NCI-H446 treated with DMSO at 0.1 percent for 48 hours (cell line): Measurements from ENCODE around the gene ENGASE.
A peak's percentile ranks its signal among the peaks of the same experiment; 100 is the strongest.

Source experiments
- DNase-seq: peaks from one replicate; lab custom pipeline; 2025; lab: John Stamatoyannopoulos, UW

The ENGASE gene

DNA sequence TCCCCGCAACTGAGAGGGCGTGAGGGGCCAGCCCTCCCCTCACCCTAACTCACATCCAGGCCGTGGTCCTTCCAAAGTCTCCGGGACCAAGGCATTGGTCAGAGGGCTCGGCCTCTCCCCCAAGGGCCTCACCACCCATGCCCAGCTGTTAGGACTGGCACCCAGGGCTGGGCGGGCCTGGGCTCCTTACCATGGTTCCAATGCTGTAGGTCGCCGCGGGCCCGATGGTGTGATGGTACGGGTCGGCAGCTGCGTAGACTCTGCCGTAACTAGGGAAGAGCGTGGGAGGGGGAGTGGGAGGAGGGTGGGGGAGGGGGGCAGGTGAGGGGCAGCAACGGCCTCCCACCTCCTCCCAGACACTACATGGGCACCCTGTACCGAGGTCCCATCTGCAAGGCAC, 19.6 kb downstream of the ENGASE start:
- DNase-seq = no peak

DNA sequence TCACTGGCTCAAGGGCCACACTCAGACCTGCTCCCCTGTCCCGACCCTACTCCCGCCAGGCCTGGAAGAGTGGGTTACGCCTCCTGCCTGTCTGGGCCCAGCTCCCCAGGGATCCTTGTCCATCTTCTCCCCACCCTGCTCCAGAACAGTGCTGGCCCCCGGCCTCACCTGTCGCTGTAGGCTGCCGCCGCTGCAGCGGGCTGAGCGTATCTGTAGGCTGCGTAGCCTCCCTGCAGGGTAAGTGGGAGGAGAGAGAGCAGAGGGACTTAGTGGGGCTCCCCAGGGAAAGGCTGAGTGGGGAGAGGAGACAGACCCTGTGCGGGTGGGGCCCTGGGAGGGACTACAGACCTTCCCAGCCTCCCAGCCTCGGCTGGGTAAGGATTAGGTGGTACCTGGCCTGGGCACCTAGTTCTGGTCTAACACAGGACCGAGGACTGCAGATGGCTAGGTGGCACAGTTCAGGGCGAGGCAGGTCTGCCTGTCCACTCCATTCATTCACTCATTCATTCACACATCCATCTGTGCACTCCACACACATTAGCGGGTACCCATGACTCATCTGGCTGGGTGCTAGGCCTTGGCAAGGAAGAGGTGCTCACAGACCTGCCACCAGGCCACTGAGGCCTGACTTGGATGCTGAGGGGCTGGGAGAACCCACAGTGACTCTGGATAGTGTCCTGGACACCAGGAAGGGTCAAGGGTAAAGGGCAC, 20.9 kb downstream of the ENGASE start:
- no peak for DNase-seq

DNA sequence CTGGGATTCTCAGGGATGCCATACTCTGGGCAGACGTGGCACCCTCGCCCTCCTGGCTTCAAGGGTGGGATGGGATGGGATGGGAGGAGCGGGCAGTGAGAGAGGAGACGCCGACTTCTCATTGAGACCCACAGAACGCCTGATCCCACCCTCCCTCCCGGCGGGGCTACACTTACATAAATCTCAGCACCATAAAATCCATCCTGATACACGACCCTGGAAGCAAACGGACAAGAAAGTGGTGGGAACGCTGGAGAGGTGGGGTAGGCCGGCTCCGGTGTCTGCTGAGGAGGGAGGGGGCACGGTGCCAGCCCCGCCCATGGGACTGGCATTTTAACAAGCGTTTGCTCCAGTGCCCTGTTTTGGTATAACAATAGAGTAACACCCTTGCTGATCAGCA, 21.9 kb downstream of the ENGASE start:
- DNase-seq = no peak

DNA sequence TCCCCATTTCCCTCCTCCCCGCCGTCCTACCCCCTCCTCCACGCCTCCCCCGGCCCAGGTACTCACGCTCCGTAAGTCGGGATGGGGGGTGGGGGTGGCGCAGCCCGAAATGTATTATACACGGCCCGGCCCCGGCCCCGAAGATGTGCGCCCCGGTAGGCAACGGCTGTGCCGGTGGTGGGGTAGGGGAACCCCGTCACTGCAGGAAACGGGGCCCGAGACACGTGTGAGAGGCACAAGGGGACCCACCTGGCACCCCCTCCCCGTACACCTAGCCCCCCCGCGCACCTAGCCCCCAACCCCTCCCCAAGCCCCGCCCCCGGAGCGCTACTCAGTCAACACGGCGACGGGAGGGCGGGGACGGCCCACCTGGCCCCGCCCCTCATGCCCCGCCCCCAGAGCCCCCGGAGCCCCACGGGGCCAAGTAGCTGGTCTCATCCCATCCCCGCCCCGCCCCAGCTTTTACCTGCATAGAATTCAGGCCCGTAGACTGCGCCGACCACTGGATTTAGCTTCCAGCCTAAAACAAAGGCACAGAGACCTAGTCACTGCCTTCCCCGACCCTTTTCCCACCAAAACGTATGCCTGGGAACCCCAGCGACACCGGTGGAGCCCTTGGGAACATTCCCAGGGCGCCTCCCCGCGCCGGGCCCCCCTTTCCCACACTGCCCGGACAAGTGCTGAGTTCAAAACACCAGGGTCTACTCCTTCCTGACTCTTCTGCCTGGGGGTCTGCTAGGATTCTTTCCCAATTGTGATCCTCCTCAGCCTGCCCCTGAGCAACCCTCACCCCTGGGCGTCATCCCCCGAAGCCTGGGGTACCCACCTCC, 22.8 kb downstream of the ENGASE start:
- DNase-seq = no peak

DNA sequence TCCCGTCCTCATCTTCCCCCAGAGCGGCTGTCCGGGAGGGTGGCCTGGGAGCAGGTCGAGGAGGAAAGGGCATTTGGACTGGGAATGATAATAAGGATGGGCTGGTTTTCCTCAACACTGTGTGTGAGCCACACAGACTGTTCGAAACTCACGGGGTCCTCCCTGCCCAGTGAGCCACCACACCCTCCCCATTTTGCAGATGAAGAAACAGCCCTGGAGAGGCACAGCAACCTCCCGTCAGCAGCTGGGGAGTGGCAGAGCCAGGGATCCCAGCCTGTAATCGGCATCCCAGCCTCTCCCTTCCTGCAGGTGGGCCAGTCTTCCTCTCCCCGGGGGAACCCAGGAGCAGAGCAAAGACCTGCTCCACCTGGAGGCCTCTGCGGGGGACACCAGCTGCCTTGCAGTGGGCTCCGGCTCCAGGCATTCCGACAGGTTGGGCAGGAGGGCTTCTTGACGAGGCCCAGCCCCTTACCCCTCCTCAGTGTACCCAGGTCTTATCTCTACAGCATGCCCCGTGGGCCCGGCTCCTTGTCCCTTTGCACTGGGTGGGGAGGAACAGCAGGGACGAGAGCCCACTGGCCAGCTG, 23.8 kb downstream of the ENGASE start:
- no peak for DNase-seq

DNA sequence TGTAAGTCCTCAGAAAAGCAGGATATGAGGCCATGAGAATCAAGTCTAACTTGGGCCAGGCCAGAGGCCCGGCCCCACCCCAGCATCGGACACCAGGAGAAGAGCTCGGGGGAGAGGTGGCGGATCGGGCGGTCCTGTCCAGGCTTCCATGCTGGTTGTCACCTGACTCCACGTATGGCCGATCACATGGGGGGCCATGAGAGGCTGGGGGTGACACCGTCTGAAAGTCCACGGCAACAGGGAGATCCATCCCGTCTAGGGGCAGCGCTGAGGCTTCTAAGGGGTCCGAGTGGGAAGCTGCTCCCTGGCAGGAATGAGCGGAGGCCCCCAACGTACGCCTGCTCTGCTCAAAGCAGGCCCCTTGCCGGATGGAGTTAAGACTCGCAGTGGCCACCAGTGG, 25.8 kb downstream of the ENGASE start:
- DNase-seq = no peak

DNA sequence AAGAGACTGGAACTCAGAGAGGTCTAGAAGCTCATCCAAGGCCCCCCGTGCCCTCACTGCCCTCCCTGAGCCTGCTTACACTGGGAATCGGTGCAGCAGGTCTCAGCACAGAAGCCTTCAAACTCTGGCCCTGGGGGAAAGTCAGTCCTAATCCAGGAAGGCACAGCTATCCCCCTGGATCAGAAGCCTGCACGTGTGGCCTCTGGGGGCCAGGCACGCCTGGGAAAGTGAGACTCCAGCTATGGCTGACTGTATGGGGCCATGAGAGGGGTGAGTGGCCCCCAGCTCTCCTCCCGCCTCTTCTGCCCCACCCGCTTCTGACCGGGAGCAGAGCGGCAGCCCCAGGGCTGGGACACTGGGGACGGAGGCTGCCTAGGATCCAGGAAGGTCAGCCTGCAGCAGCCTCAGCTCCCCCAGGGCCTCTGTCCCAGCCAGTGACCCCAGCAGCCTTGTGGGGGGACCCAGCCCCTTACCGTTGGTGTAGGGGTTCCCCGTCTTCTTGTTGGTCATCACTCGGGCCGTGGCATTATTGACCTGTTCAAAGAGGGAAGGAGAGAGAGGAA, 26.6 kb downstream of the ENGASE start:
- DNase-seq = no peak

DNA sequence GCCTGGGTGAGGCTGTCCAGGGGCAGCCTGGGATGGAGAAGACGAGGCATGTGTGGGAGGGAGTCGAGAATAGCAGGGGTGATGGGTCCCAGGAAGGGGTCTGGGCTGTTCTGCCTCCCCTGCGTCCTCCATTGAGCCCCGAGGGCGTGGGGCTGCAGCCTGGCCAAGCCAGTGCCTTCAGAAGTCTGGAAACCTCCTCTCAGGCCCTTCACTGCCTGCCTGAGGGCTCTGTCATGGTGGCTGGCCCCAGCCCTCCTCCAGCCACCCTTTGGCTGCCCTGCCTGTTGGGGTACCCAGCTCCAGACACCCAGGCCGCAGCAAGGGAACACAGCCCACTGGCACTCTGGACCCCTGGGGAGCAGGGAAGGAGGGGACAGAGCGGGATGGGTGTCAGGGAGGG, 27.6 kb downstream of the ENGASE start:
- no peak for DNase-seq

DNA sequence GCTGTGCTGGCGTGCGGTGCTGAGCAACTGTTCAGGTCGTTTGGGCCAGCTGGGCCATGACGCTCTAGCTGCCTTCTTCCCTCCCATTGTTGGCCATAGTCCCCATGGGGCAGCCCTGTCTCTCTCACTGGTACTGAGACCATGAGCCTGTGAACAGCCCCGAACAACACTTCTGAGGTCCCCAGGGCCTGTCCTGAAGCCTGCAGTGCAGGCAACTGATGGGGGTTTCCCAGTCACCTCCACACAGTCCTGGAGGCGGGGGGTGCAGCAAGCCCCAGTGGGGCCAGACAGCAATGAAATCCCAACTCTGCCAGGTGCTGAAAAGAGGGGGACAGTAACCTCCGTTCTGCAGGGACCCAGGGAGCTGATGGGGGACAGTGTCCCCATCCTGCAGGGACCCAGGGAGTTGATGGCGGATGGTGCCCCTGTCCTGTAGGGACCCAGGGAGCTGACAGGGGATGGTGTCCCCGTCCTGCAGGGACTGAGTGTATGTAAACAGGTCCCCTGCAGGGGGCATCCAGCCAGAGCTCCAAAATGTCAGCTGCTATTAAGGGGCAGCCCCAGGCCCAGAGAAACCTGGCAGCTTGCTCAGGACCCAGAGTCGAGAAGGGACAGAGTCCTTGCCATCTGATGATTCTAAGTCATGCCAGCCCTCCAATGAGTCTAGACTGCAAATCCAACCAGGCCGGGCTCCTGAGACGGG, 30.4 kb downstream of the ENGASE start:
- no peak for DNase-seq

DNA sequence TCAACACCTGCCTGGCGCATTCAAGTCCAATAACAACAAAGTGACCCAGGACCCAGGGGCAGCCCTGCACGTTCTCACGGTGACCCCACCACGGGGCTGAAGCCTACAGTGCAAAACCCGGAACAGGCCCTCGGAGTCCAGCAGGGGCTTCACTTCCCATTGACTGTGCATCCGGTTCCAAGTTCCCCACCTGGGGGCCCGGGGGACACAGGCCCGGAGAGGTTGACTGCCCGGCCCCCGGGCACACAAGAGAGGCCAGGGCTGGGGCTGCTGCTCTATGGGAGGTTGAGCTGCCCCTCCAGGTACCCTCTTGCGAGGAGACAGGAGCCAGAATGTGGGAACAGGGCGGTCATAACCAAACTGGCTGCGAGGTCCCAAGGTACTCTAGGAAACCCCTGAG, 31.3 kb downstream of the ENGASE start:
- DNase-seq = no peak

DNA sequence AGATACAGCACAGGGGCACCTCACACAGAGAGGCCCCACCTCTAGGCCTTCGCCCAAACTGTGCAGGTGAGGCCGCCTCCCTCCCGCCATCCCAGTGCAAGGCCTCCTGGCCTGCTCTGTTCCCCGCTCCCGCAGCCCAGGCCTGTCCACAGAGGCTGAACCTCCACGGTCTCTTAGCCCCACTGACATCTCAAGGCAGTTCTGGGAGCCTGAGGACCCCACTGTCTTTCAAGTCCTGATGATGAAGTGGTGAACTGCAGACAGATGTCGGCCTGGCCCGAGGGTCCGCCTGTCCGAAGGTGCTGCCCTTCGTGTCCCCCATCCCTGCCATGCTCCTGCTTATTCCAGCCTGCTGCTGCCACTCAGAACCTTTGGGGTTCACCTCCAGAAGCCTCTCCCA, 32.3 kb downstream of the ENGASE start:
- no peak for DNase-seq

DNA sequence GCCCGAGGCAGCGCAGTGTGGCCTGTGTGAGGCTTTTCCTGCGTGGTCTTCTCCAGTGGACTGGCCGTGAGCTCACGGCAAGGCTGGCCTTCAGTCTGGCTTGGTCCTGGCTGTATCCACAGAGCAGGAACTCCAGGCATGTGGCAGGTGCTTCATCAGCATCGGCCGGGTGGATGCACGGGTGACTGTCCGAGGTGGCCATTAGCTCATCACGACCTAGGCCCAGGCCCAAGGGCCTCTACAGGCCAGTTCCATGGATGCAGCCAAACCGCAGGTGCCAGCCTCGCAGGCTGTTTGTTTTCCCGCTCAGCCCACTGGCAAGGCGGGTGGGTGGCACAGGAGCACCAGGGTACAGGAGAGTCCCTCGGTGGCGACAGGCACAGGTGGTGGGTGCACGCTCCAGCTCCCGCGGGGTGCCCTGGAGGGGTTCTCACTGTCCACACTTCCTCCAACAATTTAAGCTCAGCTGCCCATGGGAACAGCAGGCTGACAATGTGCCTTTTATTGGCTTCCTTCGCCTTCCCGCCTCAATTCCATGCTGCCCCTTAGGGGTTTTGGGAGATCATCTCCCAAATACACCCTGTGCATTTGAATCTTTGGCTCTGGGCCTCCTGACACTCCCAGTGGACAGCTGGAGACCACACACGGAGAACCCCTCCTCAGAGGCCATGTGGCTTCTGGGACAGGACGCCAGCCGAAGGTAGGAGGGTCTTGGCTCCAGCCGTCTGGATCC, 33.0 kb downstream of the ENGASE start:
- DNase-seq = no peak

DNA sequence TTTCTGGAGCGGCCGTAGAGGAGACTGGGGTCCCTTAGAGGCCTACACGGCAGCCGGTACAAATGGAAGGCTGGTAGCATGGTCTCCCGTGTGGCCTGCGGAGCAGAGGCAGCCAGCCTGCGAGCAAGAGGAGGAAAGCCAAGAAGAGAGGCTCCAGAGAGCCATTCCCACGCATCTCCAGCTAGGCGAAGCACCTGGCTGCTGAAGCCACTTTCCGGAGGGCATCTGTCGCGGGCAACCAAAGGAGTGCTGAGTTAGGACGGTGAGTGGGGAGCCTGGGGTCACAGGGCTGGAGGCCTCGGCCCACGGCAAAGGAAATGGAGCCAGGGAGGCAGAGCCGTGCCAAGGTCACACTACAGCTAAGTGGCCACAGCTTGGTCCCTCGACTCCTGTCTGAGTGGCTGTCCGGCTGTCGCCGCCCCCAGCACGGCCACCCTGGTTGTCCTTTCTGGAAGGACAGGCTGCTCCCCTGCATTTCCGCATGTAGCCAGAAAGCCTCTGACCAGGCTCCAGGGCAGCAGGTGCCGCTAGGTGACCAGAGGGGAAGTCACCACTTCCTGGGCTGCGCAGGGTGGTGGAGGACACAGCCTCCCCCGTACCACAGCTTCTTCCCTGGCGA, 33.7 kb downstream of the ENGASE start:
- no peak for DNase-seq

DNA sequence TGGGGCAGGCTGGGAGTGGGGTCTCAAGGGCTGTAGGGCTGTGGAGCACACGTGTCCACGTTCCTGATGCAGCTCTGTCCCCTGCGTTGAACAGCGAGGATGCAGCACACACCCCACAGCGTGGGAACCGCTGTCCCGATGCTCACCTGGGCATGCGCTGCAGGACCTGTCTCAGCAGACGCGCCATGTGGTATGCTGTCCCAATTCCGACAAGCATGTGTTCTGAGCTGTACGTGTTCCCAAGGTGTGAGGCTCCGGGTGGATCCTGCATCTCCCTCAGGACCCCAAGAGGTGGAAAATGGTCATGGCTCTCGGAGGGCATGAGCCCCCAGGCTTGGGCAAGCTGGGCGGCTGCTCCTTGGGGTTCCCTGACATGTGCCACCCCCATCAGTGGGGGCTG, 34.2 kb downstream of the ENGASE start:
- DNase-seq = no peak

DNA sequence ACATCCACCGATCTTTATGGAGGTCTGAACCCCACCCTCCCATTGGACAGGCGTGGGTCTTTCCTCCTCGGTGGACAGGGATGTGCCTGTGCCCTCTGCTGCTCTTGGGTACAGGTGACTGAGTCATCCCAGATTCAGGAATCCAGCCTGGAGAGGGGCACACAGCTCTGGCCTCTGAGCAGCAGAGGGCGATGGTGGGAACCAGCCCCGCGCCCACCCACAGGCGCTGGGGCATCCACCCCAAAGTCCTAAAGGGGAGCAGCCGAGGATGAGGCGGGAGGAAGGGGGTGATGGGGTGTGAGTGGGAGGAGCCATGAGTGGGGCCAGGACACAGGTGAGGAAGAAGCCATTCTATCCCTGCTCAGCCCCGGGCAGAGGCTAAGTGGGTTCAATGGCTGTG, 35.0 kb downstream of the ENGASE start:
- DNase-seq = no peak

DNA sequence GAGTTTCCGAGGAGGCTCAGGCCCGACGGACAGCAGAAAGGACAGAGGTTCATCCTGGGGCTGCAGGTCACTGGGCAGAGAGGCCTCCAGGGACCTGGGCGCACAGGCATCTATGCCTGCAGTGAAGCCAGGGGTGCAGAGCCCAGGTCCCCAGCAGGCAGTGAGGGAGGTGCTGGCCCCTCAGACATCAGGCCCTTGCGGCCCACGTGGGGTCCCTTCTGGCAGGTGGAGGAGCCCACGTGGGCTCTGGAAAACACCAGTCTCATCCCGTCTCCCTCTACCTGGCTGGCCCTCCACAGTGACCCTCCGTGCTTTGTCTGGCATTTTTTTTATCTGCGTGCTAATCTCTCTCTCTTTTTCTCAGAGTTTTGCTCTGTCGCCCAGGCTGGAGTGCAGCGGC, 36.5 kb downstream of the ENGASE start:
- no peak for DNase-seq

DNA sequence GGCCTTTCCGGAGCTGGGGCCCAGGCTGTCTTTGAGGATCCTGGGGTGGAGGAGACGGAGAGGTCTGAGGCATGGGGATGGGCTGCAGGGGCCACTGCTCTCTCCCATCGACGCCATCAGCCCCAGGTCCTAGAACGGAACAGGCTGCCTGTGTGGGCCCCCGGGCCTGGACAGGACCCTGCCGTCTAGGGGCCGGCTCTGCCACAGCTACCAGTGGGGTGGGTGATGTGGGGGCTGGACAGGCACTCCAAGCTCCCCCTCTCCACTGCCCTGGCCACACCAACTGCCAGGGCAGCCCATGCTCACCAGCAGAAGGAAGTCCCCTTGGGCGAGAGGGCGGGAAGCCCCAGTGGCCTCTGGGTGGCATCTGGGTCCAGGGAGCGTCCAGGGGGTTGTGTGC, 37.8 kb downstream of the ENGASE start:
- no peak for DNase-seq

DNA sequence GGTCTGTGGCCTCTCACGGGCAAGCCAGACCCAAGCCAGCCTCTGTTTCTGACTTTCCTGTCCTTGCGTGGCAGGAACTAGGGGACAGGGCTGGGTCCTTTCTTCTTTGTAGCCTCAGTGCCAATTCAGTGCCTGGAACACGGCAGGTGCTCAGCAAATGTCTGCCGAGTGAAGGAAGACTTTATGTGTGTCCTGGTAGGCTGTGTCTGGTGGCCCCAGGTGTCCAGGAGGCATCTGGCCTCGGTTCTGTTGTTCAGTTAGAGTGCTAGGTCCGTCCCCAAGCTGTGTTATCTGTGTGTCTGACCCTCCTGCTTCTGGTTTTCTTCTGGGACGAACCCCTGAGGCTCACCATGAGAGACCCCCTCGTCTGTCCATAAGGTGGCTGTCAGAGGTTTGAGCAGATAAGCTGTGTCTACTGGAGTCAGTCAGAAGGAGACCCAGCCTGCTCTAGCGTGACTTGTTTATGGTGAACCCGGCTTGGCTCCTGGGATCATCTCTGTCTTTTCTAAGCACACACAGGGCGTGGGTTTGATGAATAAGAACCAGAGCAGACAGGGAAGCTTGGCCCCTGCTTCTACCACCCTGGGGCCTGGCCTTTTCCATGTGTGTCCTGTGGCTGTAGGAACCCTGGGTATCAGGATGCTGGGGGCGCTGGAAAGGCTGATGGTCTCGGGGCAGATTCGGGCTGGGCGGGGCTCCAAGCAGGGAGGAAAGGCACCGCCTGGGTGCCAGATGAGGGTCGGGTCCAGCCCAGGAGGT, 39.3 kb downstream of the ENGASE start:
- DNase-seq = no peak

DNA sequence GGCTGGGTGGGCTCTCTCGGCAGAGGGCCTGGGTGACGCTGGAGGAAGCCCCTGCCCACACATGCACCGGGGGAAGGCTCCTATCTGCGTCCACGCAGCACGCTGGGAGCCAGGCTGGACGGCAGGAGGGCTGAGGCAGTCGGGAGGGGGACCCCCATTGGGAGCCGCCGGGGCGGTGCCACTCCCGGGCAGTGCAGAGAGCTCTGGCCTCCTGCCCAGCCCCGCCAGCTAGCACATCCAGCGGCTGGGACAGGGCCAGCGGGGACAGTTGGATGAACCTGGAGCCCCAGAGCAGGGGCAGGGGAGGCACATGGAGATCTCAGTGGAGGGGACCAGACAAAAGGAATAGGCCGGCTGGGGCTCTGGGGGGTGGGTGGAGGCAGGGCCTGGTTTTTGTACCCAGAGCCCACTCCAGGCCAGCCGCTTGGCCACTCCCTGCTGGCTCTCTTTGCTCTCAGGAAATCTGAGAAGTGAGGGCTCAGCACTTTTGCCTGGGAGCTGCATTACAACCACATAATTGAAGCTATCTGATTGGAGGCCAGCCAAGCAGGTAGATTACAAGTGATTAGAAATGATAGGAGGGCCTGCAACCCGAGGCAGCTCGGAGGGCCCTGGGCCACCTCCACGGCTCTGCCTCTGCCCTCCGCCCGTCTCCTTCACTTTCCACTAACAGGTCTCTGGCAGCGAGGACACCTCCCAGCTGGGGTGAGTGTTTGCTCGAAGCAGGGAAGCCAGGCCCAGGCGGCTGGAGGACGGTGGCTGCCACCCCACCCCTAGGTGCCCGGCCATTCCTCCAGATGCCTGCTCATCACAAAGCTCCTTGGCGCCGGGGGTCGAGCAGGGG, 40.1 kb downstream of the ENGASE start:
- peak; percentile 78 for DNase-seq

DNA sequence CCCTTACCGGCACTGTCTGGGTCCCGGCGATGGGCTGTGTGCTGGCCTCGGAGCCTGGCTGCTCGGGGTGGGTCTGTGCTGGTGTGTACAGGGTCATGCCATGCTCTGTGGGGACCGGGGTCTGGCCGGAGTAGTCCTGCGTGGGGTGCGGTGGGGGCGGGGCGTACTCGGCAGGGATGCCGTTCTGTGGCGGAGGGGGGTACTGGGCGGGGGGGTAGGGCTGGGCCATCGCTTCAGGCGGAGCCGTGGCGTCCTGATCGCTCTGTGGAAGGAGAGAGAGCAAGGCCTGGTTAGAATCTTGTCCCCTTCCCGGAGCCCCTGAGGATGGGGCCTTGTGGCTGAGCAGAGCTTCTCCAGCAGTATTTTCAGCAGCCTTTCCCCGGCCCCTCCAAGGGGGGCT, 40.9 kb downstream of the ENGASE start:
- no peak for DNase-seq
